K562 (cell line): ENCODE results near the gene ATP6V0E1. TPM values are rescaled to one million over a fixed set of nuclear protein-coding genes. Genes with fewer than 3 reads are reported as not detected.
A peak's percentile ranks its signal among the peaks of the same experiment; 100 is the strongest.

Experiments
- ATAC-seq: fragments of 200-7000 bp; cut with Tn5 transposase; 3 replicates; pipeline ENCODE4 v1.9.1; 2020; ENCODE audit warnings: moderate library complexity
- BruUV-seq: library from RNA; stranded (reverse); fragments of 400-500 nt; replicated peaks from 2 replicates; lab custom pipeline; 2021; lab: Mats Ljungman, UMichigan
- CTCF ChIA-PET: fragments of 300-600 bp; formaldehyde crosslinking; extraction: SDS; loops from one replicate; lab custom pipeline; 2021; ENCODE audit warnings: low intra/inter-chr PET ratio; lab: Yijun Ruan, JAX
- POLR2A ChIA-PET: fragments of 300-600, 350-650 bp; sonication (Branson Sonifier 250); formaldehyde crosslinking; extraction: SDS; loops from one replicate; lab custom pipeline; 2021; ENCODE audit warnings: antibody characterized with exemption, inconsistent platforms; lab: Yijun Ruan, JAX
- DNase-seq, 4 experiments: peaks; one replicate each; pipeline versions ENCODE4 v3.0.0 to v3.0.0-alpha.2; 2011 to 2018; ENCODE audit warnings: low spot score in 3 of 4, mixed read lengths in 3 of 4; ENCODE audit errors: extremely low read depth in 1 of 4
- FAIRE-seq: peaks from 2 replicates; lab custom pipeline; 2011; peaks lifted over from hg19 to GRCh38; lab: Jason Lieb, UNC
- H2AFZ ChIP-seq: 2 replicates; pipeline ENCODE4 v1.6.0; 2011; ENCODE audit warnings: low read depth, low read length, control low read depth, inconsistent platforms
- H3K27ac ChIP-seq: fragments of 200-600 bp; 3 replicates; pipeline ENCODE4 v1.8.0; 2011; ENCODE audit warnings: low read depth, mild to moderate bottlenecking, control low read depth, inconsistent platforms, low read length, moderate library complexity, mixed read lengths; ENCODE audit errors: extremely low read depth
- H3K27me3 ChIP-seq, 2 experiments: fragments of 300-600 bp in 1 of 2; 2 replicates in 1 of 2; 3 replicates in 1 of 2; pipeline versions ENCODE4 v1.6.0 to v1.8.0; 2011; ENCODE audit warnings: inconsistent platforms in 2 of 2, low read length in 2 of 2, mild to moderate bottlenecking in 1 of 2, mixed read lengths in 1 of 2, moderate library complexity in 1 of 2; ENCODE audit not compliant: control insufficient read depth in 2 of 2, insufficient read depth in 2 of 2
- H3K36me3 ChIP-seq: fragments of 300-600 bp; 3 replicates; pipeline ENCODE4 v1.8.0; 2011; ENCODE audit warnings: mild to moderate bottlenecking, low read length, inconsistent platforms; ENCODE audit not compliant: control insufficient read depth, insufficient read depth
- H3K4me1 ChIP-seq, 2 experiments: fragments of 200-600 bp in 1 of 2; replicated peaks in 1 of 2; 2 replicates in 1 of 2; 3 replicates in 1 of 2; pipeline versions ENCODE4 v1.5.1 to v1.8.0; 2011; ENCODE audit warnings: inconsistent platforms in 2 of 2, low read length in 2 of 2, mild to moderate bottlenecking in 1 of 2, mixed read lengths in 1 of 2, moderate library complexity in 1 of 2; ENCODE audit not compliant: control insufficient read depth in 2 of 2, insufficient read depth in 2 of 2
- H3K4me2 ChIP-seq: 2 replicates; pipeline ENCODE4 v1.6.1; 2011; ENCODE audit warnings: low read length, control low read depth, inconsistent platforms, mixed read lengths; ENCODE audit not compliant: insufficient read depth
- H3K4me3 ChIP-seq: fragments of 200-600 bp; sonication (generic), shearing (Covaris generic); 2 replicates; pipeline ENCODE4 v1.5.1; 2016; ENCODE audit warnings: control low read depth, inconsistent platforms
- H3K79me2 ChIP-seq: fragments of 200-600 bp; 3 replicates; pipeline ENCODE4 v1.8.0; 2011; ENCODE audit warnings: low read length, inconsistent platforms; ENCODE audit not compliant: control insufficient read depth, insufficient read depth
- H3K9ac ChIP-seq, 2 experiments: 2 replicates each; pipeline versions ENCODE4 v1.6.0 to v1.6.1; 2011; ENCODE audit warnings: low read depth in 2 of 2, low read length in 2 of 2, control low read depth in 1 of 2, inconsistent platforms in 1 of 2, mild to moderate bottlenecking in 1 of 2, mixed read lengths in 1 of 2; ENCODE audit not compliant: insufficient read depth in 1 of 2
- H3K9me1 ChIP-seq: one replicate; pipeline ENCODE4 v1.6.0; 2011; ENCODE audit warnings: inconsistent platforms, mild to moderate bottlenecking, low read length, moderate library complexity; ENCODE audit not compliant: control insufficient read depth, insufficient read depth
- H3K9me3 ChIP-seq: replicated peaks from 2 replicates; pipeline ENCODE4 v1.5.1; 2011; ENCODE audit warnings: low read depth, low read length, inconsistent platforms; ENCODE audit not compliant: control insufficient read depth, insufficient read depth
- H4K20me1 ChIP-seq: replicated peaks from 2 replicates; pipeline ENCODE4 v1.6.1; 2011; ENCODE audit warnings: low read length, inconsistent platforms, mixed read lengths; ENCODE audit not compliant: control insufficient read depth, insufficient read depth
- GMEB1 ChIP-seq: fragments of 250-450 bp; sonication (Bioruptor Pico); IDR thresholded peaks from 2 replicates; pipeline ENCODE4 v1.4.0; 2020; ENCODE audit warnings: mild to moderate bottlenecking
- HDAC8 ChIP-seq: fragments of 450-650 bp; IDR thresholded peaks from 2 replicates; pipeline ENCODE4 v1.6.1; 2016; ENCODE audit warnings: mild to moderate bottlenecking, missing genetic modification characterization, moderate library complexity, missing compliant biosample characterization
- MAX ChIP-seq: sonication (generic); formaldehyde crosslinking; IDR thresholded peaks from 2 replicates; pipeline ENCODE4 v1.9.0; 2022; ENCODE audit warnings: mild to moderate bottlenecking, missing genetic modification reagents
- MCM2 ChIP-seq: fragments of 450-650 bp; IDR thresholded peaks from 2 replicates; pipeline ENCODE4 v1.6.1; 2017; ENCODE audit warnings: low read depth, mild to moderate bottlenecking
- PRPF4 ChIP-seq: fragments of 200-400 bp; formaldehyde crosslinking; IDR thresholded peaks from one replicate; pipeline ENCODE4 v1.6.1; 2017; ENCODE audit warnings: low read length, low read depth, mild to moderate bottlenecking; ENCODE audit not compliant: insufficient read depth, poor library complexity, severe bottlenecking
- ZNF133 ChIP-seq: fragments of 250-450 bp; sonication (Bioruptor Pico); IDR thresholded peaks from 2 replicates; pipeline ENCODE4 v1.4.0; 2020; ENCODE audit warnings: mild to moderate bottlenecking
- ZNF316 ChIP-seq: fragments of 450-650 bp; IDR thresholded peaks from 2 replicates; pipeline ENCODE4 v1.6.1; 2016
- ZNF384 ChIP-seq: IDR thresholded peaks from 2 replicates; pipeline ENCODE4 v1.6.1; 2012; ENCODE audit warnings: low read depth, low read length, improper control_type of control experiment
- WGBS: fragments of 100-300 bp; shearing (Covaris generic); methylation state at CpG from one replicate; pipeline ENCODE4 v1.1.6; 2016; ENCODE audit warnings: low coverage, mixed read lengths; ENCODE audit not compliant: insufficient coverage; ENCODE audit errors: missing lambda C conversion rate; 5-methylcytosine and 5-hydroxymethylcytosine counted together
- in situ Hi-C: fragments of 300-500 bp; cut with MboI; formaldehyde crosslinking; loops from 4 replicates; pipeline ENCODE4 v1.15.0; 2018; ENCODE audit warnings: inconsistent platforms, mixed read lengths
- intact Hi-C: fragments of 100-400 bp; cut with micrococcal nuclease; formaldehyde crosslinking; loops from 2 replicates; pipeline ENCODE4 v1.14.2; 2022
- polyA plus RNA-seq, 8 experiments: library from polyadenylated mRNA; depleted of rRNA in 4 of 8; stranded (reverse) in 5 of 8; unstranded in 3 of 8; fragments of >200 nt; fragmentation: Nextera tagmentation in 2 of 8; fragmentation: Illumina TruSeq in 1 of 8; extraction: Ambion mirVana in 2 of 8; extraction: Trizol in 1 of 8; gene quantifications; 2 replicates each; pipeline versions ENCODE4 v1.2.1 to v1.2.3, GENCODE V29; 2011 to 2014; ENCODE audit warnings: inconsistent platforms in 1 of 8, missing spikeins in 1 of 8
- total RNA-seq, 7 experiments: library from RNA; depleted of rRNA in 6 of 7; stranded (reverse); fragments of >200 nt in 6 of 7; fragmentation: Illumina TruSeq in 2 of 7; extraction: Trizol in 2 of 7; gene quantifications; 2 replicates each; pipeline versions ENCODE4 v1.2.1 to v1.2.3, GENCODE V29; 2011 to 2021; ENCODE audit warnings: low replicate concordance in 1 of 7

The ATP6V0E1 gene
- total and polyA plus RNA-seq, 9 of the 15 experiments (the other 6 are each of a cell fraction or from before 2014, with no cell fraction given), result 63.8 to 395 (median 112) TPM

- no peak for TF ChIP-seq ZNF133 (CRISPR knock-in tag)
- no peak for TF ChIP-seq GMEB1 (CRISPR knock-in tag)
- no peak for TF ChIP-seq MAX (CRISPR knock-in tag)
- TF ChIP-seq HDAC8 (tag), result no peak
- no peak for TF ChIP-seq ZNF384
- TF ChIP-seq ZNF316, result no peak
- TF ChIP-seq PRPF4, result no peak
- no peak for TF ChIP-seq MCM2
- intact Hi-C loops, result no loop called here
- Histone ChIP-seq H3K9ac (no peak overlapping the region), H3K9me3 (no peaks in the 10 kb centered on the region), H3K4me3 (no peak overlapping the region), H4K20me1 (no peaks in the 10 kb centered on the region), H3K27me3 (no peaks in the 10 kb centered on the region), H3K27ac (no peak overlapping the region), H3K9me1 (no peaks in the 10 kb centered on the region), H3K79me2 (no peaks in the 10 kb centered on the region), H3K4me2 (no peak overlapping the region), H3K4me1 (peaks cover 0 to 6% of the 10 kb centered on the region in 2 experiments; a peak in 3 of 5 replicates), H2AFZ (no peak overlapping the region), H3K36me3 (no peaks in the 10 kb centered on the region)
- in situ Hi-C loops, result no loop called here
- FAIRE-seq (no peak), DNase-seq (no peak), ATAC-seq (0 out of 3 replicates have a peak, but pooled peaks have one; percentile 17)
- CTCF ChIA-PET, result no interaction called here
- POLR2A ChIA-PET, result interaction anchor here (0.5 to 1.1 kb wide), 3 partner anchors 13 to 24 kb away, joined by 3 to 4 read pairs (median 3); no protein-coding TSS in a partner anchor
- BruUV-seq, result no TSS peak
- 21% methylated on average over 7 of the region's 7 CpGs for WGBS
Observed at GRCh38 chr5:173041881-173042762, 58.6 kb downstream of the ATP6V0E1 start.
